ENCODE data around the gene SLC25A1. TPM values are rescaled to one million over a fixed set of nuclear protein-coding genes. Genes with fewer than 3 reads are reported as not detected.

SLC25A1 gene
- total RNA-seq, 1 donor from 2014 or later = 108 TPM

- DNase-seq (ENCODE audit: extremely low read depth, low read depth, low spot score) = no peak
These were observed 51.9 kb downstream of the SLC25A1 start for GRCh38 chr22:19126309-19127273.

Other genes starting within 250 kb of the SLC25A1 start
- 1.0 TPM in 1 of 2 replicates, not detected in the other for gene PRODH, start 242.4 kb downstream of the SLC25A1 start, total RNA-seq
- 55.4 and 60.9 TPM in 2 replicates for gene DGCR2, start 56.3 kb downstream of the SLC25A1 start, total RNA-seq
- gene TSSK2, start 47.4 kb downstream of the SLC25A1 start, total RNA-seq = not detected in 2 replicates
- gene ESS2, start 34.1 kb downstream of the SLC25A1 start, total RNA-seq = 25.6 and 27.4 TPM in 2 replicates
- gene GSC2, start 28.4 kb downstream of the SLC25A1 start, total RNA-seq = not detected in 2 replicates
- gene CLTCL1, start 113.0 kb upstream of the SLC25A1 start, total RNA-seq = 2.1 and 7.8 TPM in 2 replicates